Gastroesophageal sphincter (tissue), 3 donors: ENCODE measurements around the gene CFAP61.

Experiments used
- CTCF ChIP-seq, 4 experiments: fragments of 200-600 bp in 2 of 4; fragments of 450-650 bp in 2 of 4; sonication (generic) in 1 of 4; IDR thresholded peaks; one replicate each; pipeline ENCODE4 v1.5.1; 2017 to 2019; ENCODE audit warnings: antibody characterized with exemption in 4 of 4, mild to moderate bottlenecking in 2 of 4, moderate library complexity in 2 of 4
- EP300 ChIP-seq: sonication (generic); formaldehyde crosslinking; IDR thresholded peaks from one replicate; pipeline ENCODE4 v1.6.1; 2017; ENCODE audit warnings: antibody characterized with exemption, mild to moderate bottlenecking
- POLR2A ChIP-seq, 2 donors: fragments of 450-650 bp; IDR thresholded peaks; one replicate each; pipeline ENCODE4 v1.6.1; 2017; ENCODE audit warnings: antibody characterized with exemption in 2 of 2, mild to moderate bottlenecking in 2 of 2, moderate library complexity in 1 of 2

- TF ChIP-seq POLR2A (IDR thresholded peaks at IDR 0.05) (no peak), CTCF (IDR thresholded peaks at IDR 0.05) (no peak), EP300 (no peak)
Measured at GRCh38 chr20:20205141-20205861, 153.0 kb downstream of the CFAP61 start.
